Small intestine (tissue), 7 donors: ENCODE measurements around the gene KCNQ5. TPM values are rescaled to one million over a fixed set of nuclear protein-coding genes. Genes with fewer than 3 reads are reported as not detected.

Source experiments
- DNase-seq, 2 donors: peaks; one replicate each; pipeline versions ENCODE4 v3.0.0 to v3.0.0-alpha.2; 2013
- FAIRE-seq: peaks from 2 replicates; lab custom pipeline; 2012; peaks lifted over from hg19 to GRCh38; lab: Jason Lieb, UNC
- H3K27ac ChIP-seq, 3 donors: one replicate each; pipeline ENCODE4 v1.5.1; 2013; ENCODE audit warnings: low read length in 2 of 3, mild to moderate bottlenecking in 2 of 3, control low read depth in 1 of 3, inconsistent platforms in 1 of 3, low read depth in 1 of 3, moderate library complexity in 1 of 3
- H3K27me3 ChIP-seq, 3 donors: one replicate each; pipeline ENCODE4 v1.6.1; 2013; ENCODE audit warnings: low read length in 3 of 3, inconsistent platforms in 1 of 3; ENCODE audit not compliant: control insufficient read depth in 3 of 3, insufficient read depth in 3 of 3
- H3K36me3 ChIP-seq, 3 donors: one replicate each; pipeline ENCODE4 v1.6.1; 2013; ENCODE audit warnings: low read length in 3 of 3, inconsistent platforms in 1 of 3, low read depth in 1 of 3, mild to moderate bottlenecking in 1 of 3, moderate library complexity in 1 of 3; ENCODE audit not compliant: control insufficient read depth in 3 of 3, insufficient read depth in 2 of 3
- H3K4me1 ChIP-seq, 3 donors: one replicate each; pipeline ENCODE4 v1.6.1; 2013; ENCODE audit warnings: low read length in 2 of 3, inconsistent platforms in 1 of 3, low read depth in 1 of 3, mild to moderate bottlenecking in 1 of 3, moderate library complexity in 1 of 3; ENCODE audit not compliant: control insufficient read depth in 3 of 3, insufficient read depth in 2 of 3
- H3K4me3 ChIP-seq, 3 donors: one replicate each; pipeline ENCODE4 v1.5.1; 2013; ENCODE audit warnings: low read length in 3 of 3, control low read depth in 1 of 3, inconsistent platforms in 1 of 3, low read depth in 1 of 3, mild to moderate bottlenecking in 1 of 3, moderate library complexity in 1 of 3
- H3K9me3 ChIP-seq, 2 donors: one replicate each; pipeline ENCODE4 v1.6.1; 2013; ENCODE audit warnings: low read depth in 1 of 2, low read length in 1 of 2; ENCODE audit not compliant: control insufficient read depth in 2 of 2, insufficient read depth in 1 of 2
- WGBS, 3 donors: extraction: QIAGEN DNeasy Blood & Tissue Kit; methylation state at CpG; one replicate each; pipeline ENCODE4 v1.1.7; 2013; 5-methylcytosine and 5-hydroxymethylcytosine counted together
- polyA plus RNA-seq, 4 donors: library from polyadenylated mRNA; stranded (reverse) in 3 of 4; unstranded in 1 of 4; fragments of 200-250 nt in 3 of 4; fragments of 120-200 nt in 1 of 4; gene quantifications; one replicate each; pipeline versions ENCODE4 v1.2.1 to v1.2.3, GENCODE V29; 2013
- donor health status: healthy with polysubstance abuse.
- donor health status: control.
- donor health status: control.
- donor health status: Bipolar disorder and iron deficiency.
- donor health status: healthy.

The KCNQ5 gene
- polyA plus RNA-seq, 4 donors: 0.27 to 0.92 TPM; not detected in 2

DNA sequence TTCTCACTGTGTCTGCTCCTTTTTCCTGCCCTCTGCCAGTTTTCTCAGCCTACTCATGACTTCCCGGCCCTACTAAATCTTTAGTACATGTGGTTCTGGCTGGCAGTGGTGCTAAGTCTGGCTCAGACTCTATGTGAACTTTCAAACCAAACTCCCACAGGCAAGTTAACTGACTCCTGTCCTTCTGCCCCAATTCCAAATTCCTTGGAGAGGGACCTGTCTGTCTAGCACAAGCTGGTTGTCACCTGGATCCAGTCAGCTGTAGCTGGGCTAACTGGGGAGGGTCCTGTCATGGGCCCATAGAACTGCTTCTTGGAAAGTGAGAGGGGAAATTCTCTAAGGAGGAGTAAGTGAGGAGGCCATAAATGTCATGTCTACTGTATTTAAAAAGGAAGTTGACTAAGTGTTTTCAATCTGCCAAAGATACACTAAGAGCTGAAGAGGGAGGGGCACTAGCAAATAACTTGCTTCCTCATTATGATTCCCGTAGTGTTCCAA is 240.1 kb downstream of the KCNQ5 start:
- Histone ChIP-seq H3K27me3 (no peaks in the 10 kb centered on the region), H3K4me3 (no peak overlapping the region), H3K9me3 (no peaks in the 10 kb centered on the region), H3K36me3 (no peaks in the 10 kb centered on the region), H3K27ac (no peak overlapping the region), H3K4me1 (no peaks in the 10 kb centered on the region)
- WGBS, 3 donors: 37 to 52% (median 44%) methylated on average over 2 of the region's 2 CpGs
- no peak for DNase-seq
- FAIRE-seq: no peak

- DNase-seq: no peak
- Histone ChIP-seq H3K27ac (no peak overlapping the region), H3K27me3 (no peaks in the 10 kb centered on the region), H3K4me1 (no peaks in the 10 kb centered on the region), H3K4me3 (no peak overlapping the region), H3K9me3 (no peaks in the 10 kb centered on the region), H3K36me3 (no peaks in the 10 kb centered on the region)
- FAIRE-seq: no peak
- WGBS, 3 donors: 7 to 32% (median 18%) methylated on average over 1 of the region's 1 CpG
These were observed 241.3 kb downstream of the KCNQ5 start for GRCh38 chr6:72863131-72863530.

DNA sequence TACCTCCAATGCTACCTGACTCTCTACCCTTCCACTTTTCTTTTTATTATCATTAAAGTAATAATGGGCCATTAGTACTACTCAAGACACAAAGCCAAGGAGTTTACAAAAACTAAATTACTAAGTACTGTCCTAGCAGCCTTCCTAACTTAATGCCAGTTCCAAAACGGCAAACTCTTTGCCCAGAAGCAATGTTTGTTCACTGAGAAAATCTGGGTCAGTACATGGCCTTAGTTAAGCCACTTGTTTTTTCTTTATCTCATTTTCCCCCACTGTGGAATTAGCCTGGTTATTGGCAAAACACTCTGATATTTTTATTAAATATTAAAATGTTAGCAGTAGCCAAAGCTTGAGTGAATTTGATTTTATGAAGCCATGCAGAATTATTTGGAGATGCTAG is 242.4 kb downstream of the KCNQ5 start:
- FAIRE-seq (no peak), DNase-seq (no peak)
- Histone ChIP-seq H3K9me3 (no peaks in the 10 kb centered on the region), H3K27ac (no peak overlapping the region), H3K4me1 (no peaks in the 10 kb centered on the region), H3K27me3 (no peaks in the 10 kb centered on the region), H3K4me3 (no peak overlapping the region), H3K36me3 (no peaks in the 10 kb centered on the region)
- WGBS, 3 donors: 29 to 58% (median 48%) methylated on average over 1 of the region's 1 CpG

- no peaks in the 10 kb centered on the region for H3K36me3 ChIP-seq
- H3K27ac ChIP-seq: no peak overlapping the region
- DNase-seq (no peak), FAIRE-seq (no peak)
- no peaks in the 10 kb centered on the region for H3K4me1 ChIP-seq
- no peaks in the 10 kb centered on the region for H3K27me3 ChIP-seq
- H3K9me3 ChIP-seq: no peaks in the 10 kb centered on the region
- H3K4me3 ChIP-seq: no peak overlapping the region
These were observed 242.9 kb downstream of the KCNQ5 start for GRCh38 chr6:72864799-72865198.

DNA sequence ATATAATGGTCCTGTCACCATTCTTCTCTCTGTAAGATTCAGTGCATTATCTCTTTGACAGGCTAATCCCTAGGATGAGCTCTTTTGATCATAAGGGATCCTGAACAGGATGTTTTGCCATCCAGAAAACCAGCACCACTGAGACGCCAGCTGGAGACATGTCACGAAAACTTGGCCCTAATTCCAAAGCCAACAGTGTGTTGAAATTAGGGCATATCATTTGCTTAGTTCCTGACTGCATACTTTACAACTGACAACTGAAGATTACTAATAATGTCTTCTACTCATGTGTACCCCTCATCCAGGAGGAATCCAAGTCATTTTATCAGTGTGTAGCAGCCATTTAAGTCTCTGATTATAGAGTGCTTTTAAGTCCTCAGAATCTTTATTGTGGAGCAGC is 243.6 kb downstream of the KCNQ5 start:
- FAIRE-seq (no peak), DNase-seq (no peak)
- Histone ChIP-seq H3K36me3 (no peaks in the 10 kb centered on the region), H3K27ac (no peak overlapping the region), H3K27me3 (no peaks in the 10 kb centered on the region), H3K4me1 (no peaks in the 10 kb centered on the region), H3K9me3 (no peaks in the 10 kb centered on the region), H3K4me3 (no peak overlapping the region)
- WGBS, 3 donors: 72 to 86% (median 84%) methylated on average over 2 of the region's 2 CpGs

DNA sequence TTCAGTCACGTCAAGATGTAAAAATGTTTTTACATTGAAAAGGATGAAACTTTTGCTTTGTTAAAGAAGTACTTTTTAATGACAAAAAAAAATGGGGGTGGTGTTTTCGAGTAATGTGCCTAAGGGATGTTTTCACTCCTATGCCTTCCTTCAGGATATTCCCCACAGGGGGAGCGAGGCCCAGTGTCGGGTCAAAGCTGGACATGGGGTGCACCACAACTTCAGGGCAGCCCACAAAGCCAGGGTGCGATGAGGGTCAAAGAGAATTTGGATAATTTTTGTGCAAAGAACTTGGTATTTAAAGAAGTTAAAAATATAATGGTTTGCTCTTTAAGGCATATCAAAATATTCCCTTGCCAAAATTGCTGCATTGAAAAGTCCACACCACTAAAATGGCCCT is 247.8 kb downstream of the KCNQ5 start:
- H3K27me3 ChIP-seq: no peaks in the 10 kb centered on the region
- H3K4me3 ChIP-seq: no peak overlapping the region
- no peaks in the 10 kb centered on the region for H3K36me3 ChIP-seq
- H3K9me3 ChIP-seq: no peaks in the 10 kb centered on the region
- H3K27ac ChIP-seq: no peak overlapping the region
- H3K4me1 ChIP-seq: no peaks in the 10 kb centered on the region
- 83 to 87% (median 86%) methylated on average over 5 of the region's 5 CpGs for WGBS, 3 donors
- no peak for FAIRE-seq
- DNase-seq: no peak

DNA sequence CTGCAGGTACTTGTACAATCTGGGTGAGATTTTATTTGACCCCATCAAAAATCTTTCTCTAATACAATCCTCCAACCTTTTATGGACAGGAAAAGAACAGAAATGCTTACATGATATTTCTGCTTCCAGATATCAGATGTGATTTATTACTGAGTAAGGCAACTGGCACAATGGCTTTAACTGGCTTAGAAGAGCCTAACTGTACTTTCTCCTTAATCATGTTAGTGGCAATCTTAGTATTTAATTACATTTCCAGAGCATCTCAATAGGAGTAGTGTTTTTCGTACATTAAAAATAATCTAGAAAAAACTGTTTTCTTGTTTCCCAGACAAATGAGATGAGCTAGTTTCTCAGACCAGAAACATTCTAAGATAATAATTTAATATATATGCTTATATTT is 251.6 kb downstream of the KCNQ5 start:
- H3K36me3 ChIP-seq: no peaks in the 10 kb centered on the region
- no peak for FAIRE-seq
- DNase-seq: no peak
- H3K9me3 ChIP-seq: no peaks in the 10 kb centered on the region
- no peaks in the 10 kb centered on the region for H3K27me3 ChIP-seq
- no peak overlapping the region for H3K27ac ChIP-seq
- H3K4me3 ChIP-seq: no peak overlapping the region
- no peaks in the 10 kb centered on the region for H3K4me1 ChIP-seq
- WGBS, 3 donors: 76 to 84% (median 83%) methylated on average over 1 of the region's 1 CpG

- no peaks in the 10 kb centered on the region for H3K27me3 ChIP-seq
- H3K36me3 ChIP-seq: no peaks in the 10 kb centered on the region
- no peaks in the 10 kb centered on the region for H3K9me3 ChIP-seq
- no peak overlapping the region for H3K27ac ChIP-seq
- DNase-seq (no peak), FAIRE-seq (no peak)
- no peaks in the 10 kb centered on the region for H3K4me1 ChIP-seq
- H3K4me3 ChIP-seq: no peak overlapping the region
These were observed 254.4 kb downstream of the KCNQ5 start for GRCh38 chr6:72876256-72876655.

DNA sequence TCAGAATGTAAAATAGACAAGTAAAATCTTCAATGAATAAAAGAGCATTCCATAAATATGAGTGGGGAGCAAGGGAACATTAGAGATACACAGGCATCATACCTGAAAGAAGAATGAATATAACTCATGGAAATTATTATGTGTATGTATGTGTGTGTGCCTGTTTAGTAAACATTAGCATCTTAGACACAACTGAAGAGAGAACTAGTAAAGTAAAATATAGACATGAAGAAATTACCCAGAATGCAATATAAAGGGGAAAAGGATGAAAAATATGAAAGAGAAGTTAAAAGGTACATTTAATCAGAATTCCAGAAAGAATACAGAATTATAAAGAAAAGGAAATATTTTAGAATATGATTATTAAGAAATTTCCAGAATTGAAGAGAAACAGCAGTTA is 264.3 kb downstream of the KCNQ5 start:
- Histone ChIP-seq H3K27me3 (no peaks in the 10 kb centered on the region), H3K27ac (no peak overlapping the region), H3K36me3 (no peaks in the 10 kb centered on the region), H3K4me1 (no peaks in the 10 kb centered on the region), H3K4me3 (no peak overlapping the region), H3K9me3 (no peaks in the 10 kb centered on the region)
- DNase-seq (no peak), FAIRE-seq (no peak)
